Stimulated activated CD8-positive, alpha-beta memory T cell treated with anti-CD3 and anti-CD28 coated beads, Interleukin-4, amount 100 ng/mL, for 24 hours (primary cell): ENCODE measurements around the gene CERT1.
"Not testable (repeated sequence)": the region's sequence is repeated elsewhere in the genome, so short reads cannot be mapped to it uniquely, and the experiment has no call there.

ENCODE experiments used
- DNase-seq: peaks from one replicate; pipeline ENCODE4 v3.0.0-alpha.2; 2020; ENCODE audit warnings: low read depth

CERT1 gene

GRCh38 chr5:75341934-75342333 lies 169.5 kb downstream of the CERT1 start:
- no peak for DNase-seq

- no peak for DNase-seq
Observed at GRCh38 chr5:75340714-75341478, 170.5 kb downstream of the CERT1 start.

GRCh38 chr5:75338408-75338807 lies 173.0 kb downstream of the CERT1 start:
- no peak for DNase-seq

GRCh38 chr5:75337366-75338021 lies 173.9 kb downstream of the CERT1 start:
- DNase-seq: peak; percentile 12

GRCh38 chr5:75336615-75337336 lies 174.7 kb downstream of the CERT1 start, which contains the start of gene HMGCR:
HMGCR (plus strand) TSS chr5:75337220; CDS start chr5:75342606, 5,386 bp downstream.
- peak; percentile 95 for DNase-seq

GRCh38 chr5:75335952-75336614 lies 175.3 kb downstream of the CERT1 start:
- no peak for DNase-seq

- no peak for DNase-seq
Observed at GRCh38 chr5:75335486-75335885, 175.9 kb downstream of the CERT1 start.

- not testable (repeated sequence) for DNase-seq
Observed at GRCh38 chr5:75334413-75334812, 177.0 kb downstream of the CERT1 start.

- DNase-seq: not testable (repeated sequence)
Observed at GRCh38 chr5:75333759-75334158, 177.7 kb downstream of the CERT1 start.

GRCh38 chr5:75331095-75332090 lies 180.0 kb downstream of the CERT1 start:
- no peak for DNase-seq

GRCh38 chr5:75330404-75330803 lies 181.0 kb downstream of the CERT1 start:
- DNase-seq: no peak
